H1 (cell line): ENCODE results near the gene HSH2D. TPM values are rescaled to one million over a fixed set of nuclear protein-coding genes. Genes with fewer than 3 reads are reported as not detected.
"Not testable (repeated sequence)": the region's sequence is repeated elsewhere in the genome, so short reads cannot be mapped to it uniquely, and the experiment has no call there.

Experiments used
- CTCF ChIA-PET: fragments of 300-600 bp; sonication (Branson Sonifier 250); formaldehyde crosslinking; loops from one replicate; lab custom pipeline; 2021; ENCODE audit not compliant: partially characterized antibody; lab: Charles Lee
- POLR2A ChIA-PET: fragments of 300-600 bp; sonication (Branson Sonifier 250); formaldehyde crosslinking; loops from one replicate; lab custom pipeline; 2021; ENCODE audit warnings: inconsistent platforms; ENCODE audit not compliant: partially characterized antibody; lab: Charles Lee
- DNase-seq, 2 experiments: peaks; one replicate each; pipeline versions ENCODE4 v3.0.0 to v3.0.0-alpha.2; 2010 to 2022; ENCODE audit warnings: low spot score in 2 of 2, low read depth in 1 of 2, mixed read lengths in 1 of 2
- FAIRE-seq: peaks from 2 replicates; lab custom pipeline; 2011; peaks lifted over from hg19 to GRCh38; lab: Jason Lieb, UNC
- H2AFZ ChIP-seq: 2 replicates; pipeline ENCODE4 v1.8.1; 2012; ENCODE audit warnings: low read length, inconsistent platforms
- H2AK5ac ChIP-seq: 2 replicates; pipeline ENCODE4 v1.6.1; 2013; ENCODE audit warnings: low read depth, low read length
- H2BK120ac ChIP-seq: replicated peaks from 2 replicates; pipeline ENCODE3; 2013; ENCODE audit warnings: low read depth, low read length, inconsistent platforms
- H2BK12ac ChIP-seq: 2 replicates; pipeline ENCODE4 v1.6.1; 2013; ENCODE audit warnings: low read depth, low read length
- H2BK15ac ChIP-seq: 2 replicates; pipeline ENCODE4 v1.6.1; 2013; ENCODE audit warnings: low read length
- H2BK20ac ChIP-seq: 2 replicates; pipeline ENCODE4 v1.6.1; 2013; ENCODE audit warnings: low read length
- H2BK5ac ChIP-seq: 2 replicates; pipeline ENCODE4 v1.6.1; 2013; ENCODE audit warnings: low read depth, low read length
- H3K14ac ChIP-seq: 2 replicates; pipeline ENCODE4 v1.6.1; 2013; ENCODE audit warnings: inconsistent platforms; ENCODE audit not compliant: insufficient read length
- H3K18ac ChIP-seq: 2 replicates; pipeline ENCODE4 v1.6.1; 2013; ENCODE audit warnings: low read length; ENCODE audit errors: extremely low read depth
- H3K23ac ChIP-seq: 2 replicates; pipeline ENCODE4 v1.6.1; 2013; ENCODE audit warnings: inconsistent platforms; ENCODE audit not compliant: insufficient read length
- H3K23me2 ChIP-seq: 2 replicates; pipeline ENCODE4 v1.6.1; 2013; ENCODE audit warnings: low read depth, low read length
- H3K27ac ChIP-seq: 2 replicates; pipeline ENCODE4 v1.6.1; 2011; ENCODE audit warnings: low read depth, low read length, inconsistent platforms
- H3K27me3 ChIP-seq, 4 experiments: replicated peaks in 1 of 4; 1 replicate in 1 of 4; 2 replicates in 3 of 4; pipeline versions ENCODE4 v1.6.1 to v1.8.1; 2011 to 2013; ENCODE audit warnings: low read length in 3 of 4, mild to moderate bottlenecking in 3 of 4, inconsistent platforms in 2 of 4, mixed read lengths in 2 of 4, moderate library complexity in 1 of 4; ENCODE audit not compliant: control insufficient read depth in 3 of 4, insufficient read depth in 3 of 4; ENCODE audit errors: extremely low read depth in 1 of 4
- H3K36me3 ChIP-seq, 4 experiments: 2 replicates each; pipeline versions ENCODE4 v1.6.1 to v1.8.1; 2011 to 2013; ENCODE audit warnings: mild to moderate bottlenecking in 4 of 4, low read length in 3 of 4, moderate library complexity in 2 of 4, control low read depth in 1 of 4, inconsistent platforms in 1 of 4; ENCODE audit not compliant: insufficient read depth in 4 of 4, control insufficient read depth in 2 of 4
- H3K4ac ChIP-seq: replicated peaks from 2 replicates; pipeline ENCODE3; 2013; ENCODE audit warnings: low read length, low read depth, mixed read lengths, inconsistent platforms; ENCODE audit not compliant: insufficient read length
- H3K4me1 ChIP-seq, 4 experiments: replicated peaks in 1 of 4; 1 replicate in 1 of 4; 2 replicates in 3 of 4; pipeline versions ENCODE4 v1.6.1 to v1.8.1; 2011 to 2013; ENCODE audit warnings: low read length in 3 of 4, inconsistent platforms in 2 of 4, mixed read lengths in 1 of 4; ENCODE audit not compliant: insufficient read depth in 4 of 4, control insufficient read depth in 3 of 4
- H3K4me2 ChIP-seq, 2 experiments: 2 replicates each; pipeline versions ENCODE4 v1.6.1 to v1.8.1; 2011 to 2013; ENCODE audit warnings: low read depth in 2 of 2, low read length in 2 of 2, control low read depth in 1 of 2, inconsistent platforms in 1 of 2, mild to moderate bottlenecking in 1 of 2; ENCODE audit not compliant: insufficient read depth in 1 of 2
- H3K4me3 ChIP-seq, 4 experiments: fragments of 200-600, 300-600 bp in 1 of 4; sonication (generic), shearing (Covaris generic), sonication (Bioruptor Twin) in 1 of 4; 2 replicates each; pipeline versions ENCODE4 v1.5.1 to v1.8.1; 2011 to 2016; ENCODE audit warnings: low read length in 4 of 4, low read depth in 3 of 4, control low read depth in 2 of 4, inconsistent platforms in 2 of 4, mild to moderate bottlenecking in 2 of 4, mixed read lengths in 1 of 4, moderate library complexity in 1 of 4; ENCODE audit not compliant: insufficient read depth in 2 of 4; ENCODE audit errors: extremely low read depth in 1 of 4
- H3K56ac ChIP-seq: replicated peaks from 2 replicates; pipeline ENCODE3; 2013; ENCODE audit warnings: low read depth, mild to moderate bottlenecking, mixed read lengths, low read length, inconsistent platforms; ENCODE audit not compliant: insufficient read length
- H3K79me1 ChIP-seq: 2 replicates; pipeline ENCODE4 v1.6.1; 2013; ENCODE audit warnings: low read depth, low read length, control low read depth
- H3K79me2 ChIP-seq, 2 experiments: 2 replicates each; pipeline versions ENCODE4 v1.6.1 to v1.8.1; 2012 to 2013; ENCODE audit warnings: low read length in 2 of 2, mild to moderate bottlenecking in 2 of 2, inconsistent platforms in 1 of 2; ENCODE audit not compliant: insufficient read depth in 2 of 2, control insufficient read depth in 1 of 2
- H3K9ac ChIP-seq, 4 experiments: replicated peaks in 1 of 4; 1 replicate in 1 of 4; 2 replicates in 3 of 4; pipeline versions ENCODE4 v1.6.1 to v1.8.1; 2011 to 2013; ENCODE audit warnings: low read depth in 3 of 4, low read length in 3 of 4, control low read depth in 2 of 4, mild to moderate bottlenecking in 2 of 4, moderate library complexity in 2 of 4, inconsistent platforms in 1 of 4; ENCODE audit errors: extremely low read depth in 1 of 4
- H3K9me3 ChIP-seq, 2 experiments: 2 replicates each; pipeline versions ENCODE4 v1.6.1 to v1.8.1; 2012 to 2013; ENCODE audit warnings: mild to moderate bottlenecking in 2 of 2, moderate library complexity in 2 of 2, control low read depth in 1 of 2, inconsistent platforms in 1 of 2, low read depth in 1 of 2, low read length in 1 of 2, mixed read lengths in 1 of 2; ENCODE audit not compliant: insufficient read depth in 2 of 2
- H4K20me1 ChIP-seq, 2 experiments: replicated peaks in 1 of 2; 2 replicates each; pipeline versions ENCODE3 to v1.8.1; 2011 to 2013; ENCODE audit warnings: inconsistent platforms in 2 of 2, low read length in 2 of 2, mild to moderate bottlenecking in 1 of 2; ENCODE audit not compliant: insufficient read depth in 2 of 2, control insufficient read depth in 1 of 2
- H4K5ac ChIP-seq: 2 replicates; pipeline ENCODE4 v1.6.1; 2013; ENCODE audit warnings: low read length, low read depth, mixed read lengths, inconsistent platforms; ENCODE audit not compliant: insufficient read length
- H4K8ac ChIP-seq: 2 replicates; pipeline ENCODE4 v1.8.0; 2013; ENCODE audit warnings: mild to moderate bottlenecking, moderate library complexity, low read length, inconsistent platforms; ENCODE audit not compliant: insufficient read depth; ENCODE audit errors: extremely low read depth
- H4K91ac ChIP-seq: replicated peaks from 2 replicates; pipeline ENCODE3; 2013; ENCODE audit warnings: low read length, mixed read lengths, inconsistent platforms; ENCODE audit not compliant: insufficient read length
- ATF2 ChIP-seq: IDR thresholded peaks from 2 replicates; pipeline ENCODE4 v1.6.1; 2012; ENCODE audit warnings: low read length, inconsistent platforms
- WGBS, 2 experiments: shearing (Covaris generic) in 1 of 2; methylation state at CpG; one replicate each; pipeline versions ENCODE4 v1.1.6 to v1.1.7; 2013 to 2015; ENCODE audit warnings: low lambda C conversion rate in 2 of 2, mixed read lengths in 2 of 2, inconsistent platforms in 1 of 2, low coverage in 1 of 2, missing lambda C conversion rate in 1 of 2; ENCODE audit not compliant: insufficient replicate concordance in 2 of 2, insufficient coverage in 1 of 2, insufficient read length in 1 of 2; ENCODE audit errors: extremely low coverage in 1 of 2, missing lambda C conversion rate in 1 of 2; 5-methylcytosine and 5-hydroxymethylcytosine counted together
- polyA plus RNA-seq, 7 experiments: library from polyadenylated mRNA; depleted of rRNA in 3 of 7; stranded (reverse) in 5 of 7; unstranded in 2 of 7; fragments of >200 nt in 5 of 7; fragments of 200-250 nt in 2 of 7; gene quantifications; 1 replicate in 5 of 7; 2 replicates in 1 of 7; 4 replicates in 1 of 7; pipeline versions ENCODE4 v1.2.1 to v1.2.3, GENCODE V29; 2011 to 2013; ENCODE audit warnings: missing spikeins in 2 of 7, mixed read lengths in 2 of 7
- total RNA-seq: library from RNA; stranded (reverse); fragmentation: NEBNext Ultra II Directional; extraction: Animal tissue kit (Norgen Biotek cat#: 25700); gene quantifications from 2 replicates; pipeline ENCODE4 v1.2.1, GENCODE V29; 2021

The HSH2D gene
- total and polyA plus RNA-seq, 2 of the 8 experiments (the other 6 are each of a cell fraction or from before 2014, with no cell fraction given): 0.67 to 1.6 TPM

DNA sequence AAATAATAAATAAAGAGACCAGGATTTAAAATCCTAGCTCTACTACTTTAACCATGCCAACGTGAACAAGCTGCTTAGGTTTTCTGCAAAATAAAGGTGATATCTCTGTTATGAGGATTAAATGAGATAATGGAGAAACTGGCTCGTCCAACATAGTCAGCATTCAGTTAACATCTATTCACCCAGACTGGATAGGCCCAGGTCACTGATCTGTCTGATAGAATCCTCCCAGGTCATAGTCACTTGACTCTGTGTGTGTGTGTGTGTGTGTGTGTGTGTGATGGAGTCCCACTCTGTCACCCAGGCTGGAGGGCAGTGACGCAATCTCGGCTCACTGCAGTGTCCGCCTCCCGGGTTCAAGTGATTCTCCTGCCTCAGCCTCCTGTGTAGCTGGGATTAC, 44.7 kb upstream of the HSH2D start (continued):
- no peak for TF ChIP-seq ATF2
- TF ChIP-seq, all 59 proteins: peak for 2

DNA sequence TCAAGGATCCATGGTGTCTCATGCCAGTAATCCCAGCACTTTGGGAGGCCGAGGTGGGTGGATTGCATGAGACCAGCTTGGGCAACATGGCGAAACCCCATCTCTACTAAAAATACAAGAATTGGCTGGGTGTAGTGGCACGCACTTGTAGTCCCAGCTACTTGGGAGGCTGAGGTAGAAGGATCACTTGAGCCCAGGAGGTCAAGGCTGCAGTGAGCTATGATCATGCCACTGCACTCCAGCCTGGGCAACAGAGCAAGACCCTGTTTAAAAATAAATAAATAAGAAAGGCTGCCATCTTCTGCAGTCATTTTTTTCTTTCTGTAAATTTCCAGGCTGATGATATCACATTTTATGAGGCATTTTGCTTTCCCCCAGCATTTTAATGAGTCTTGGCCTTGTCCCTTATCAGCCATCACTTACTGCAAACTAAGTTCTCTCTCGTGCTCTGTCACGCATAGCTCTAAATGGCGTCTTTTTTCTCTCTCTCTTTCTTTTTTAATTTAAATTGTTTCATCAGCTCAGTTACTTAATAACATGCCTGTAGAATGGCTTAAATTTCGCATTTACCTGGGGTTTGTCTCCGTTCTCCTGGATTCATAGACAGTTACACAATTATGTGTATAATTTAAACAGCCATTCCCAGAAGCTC, 44.0 kb upstream of the HSH2D start:
- not testable (repeated sequence) for H4K20me1 ChIP-seq
- POLR2A ChIA-PET: interaction anchor here (1.1 to 37.0 kb wide), 3 partner anchors 10 to 33 kb away, joined by 3 to 582 read pairs (median 4); partner anchors contain the start of gene TPM4

More for the DNA sequence above, 44.0 kb upstream of the HSH2D start:
- not testable (repeated sequence) for H3K14ac ChIP-seq, H3K18ac ChIP-seq, H3K23me2 ChIP-seq, H2BK15ac ChIP-seq, H3K79me1 ChIP-seq, H2BK5ac ChIP-seq, H4K5ac ChIP-seq, H3K27me3 ChIP-seq, H2BK120ac ChIP-seq, H4K8ac ChIP-seq, H3K4me1 ChIP-seq, H3K4ac ChIP-seq, H4K91ac ChIP-seq, H3K79me2 ChIP-seq, H2AFZ ChIP-seq, H3K9me3 ChIP-seq, FAIRE-seq, H2AK5ac ChIP-seq, H3K56ac ChIP-seq, H3K9ac ChIP-seq, H2BK20ac ChIP-seq, H2BK12ac ChIP-seq, H3K4me2 ChIP-seq, H3K4me3 ChIP-seq, H3K27ac ChIP-seq, H3K23ac ChIP-seq, DNase-seq
- CTCF ChIA-PET: interaction anchor here (0.9 to 1.7 kb wide), 6 partner anchors 10 to 80 kb away, joined by 3 to 6 read pairs (median 4); partner anchors contain the start of gene RAB8A
- H3K36me3 ChIP-seq: peaks cover 19 to 80% (median 60%) of the 10 kb centered on the region in 4 experiments
- 98% methylated on average over 8 of the region's 8 CpGs; no CpG with 5 or more reads in 1 of the 2 experiments for WGBS, 2 experiments
